C4-2B (cell line): Measurements from ENCODE around the gene NEURL3.

ENCODE experiments used
- H3K27ac ChIP-seq: fragments of 450-650 bp; 2 replicates; pipeline ENCODE4 v1.5.1; 2017
- CTCF ChIP-seq: fragments of 450-650 bp; conservative IDR thresholded peaks from 2 replicates; pipeline ENCODE4 v1.5.1; 2017; ENCODE audit warnings: mild to moderate bottlenecking
- ZFX ChIP-seq: fragments of 450-650 bp; IDR thresholded peaks from 2 replicates; pipeline ENCODE4 v1.6.1; 2017

Gene NEURL3

GRCh38 chr2:96494188-96494587, 11.0 kb downstream of the NEURL3 start:
- no peak for TF ChIP-seq ZFX
- TF ChIP-seq CTCF: no peak
- no peak overlapping the region for H3K27ac ChIP-seq

GRCh38 chr2:96493072-96493471, 12.1 kb downstream of the NEURL3 start:
- no peak for TF ChIP-seq CTCF
- no peak for TF ChIP-seq ZFX
- H3K27ac ChIP-seq: no peak overlapping the region

- H3K27ac ChIP-seq: no peak overlapping the region
- no peak for TF ChIP-seq ZFX
- no peak for TF ChIP-seq CTCF
Observed at GRCh38 chr2:96491860-96492497, 13.2 kb downstream of the NEURL3 start.

- H3K27ac ChIP-seq: no peak overlapping the region
- TF ChIP-seq CTCF (no peak), ZFX (no peak)
Observed at GRCh38 chr2:96489663-96490062, 15.5 kb downstream of the NEURL3 start.

- H3K27ac ChIP-seq: no peak overlapping the region
- TF ChIP-seq ZFX: no peak
- TF ChIP-seq CTCF: no peak
Observed at GRCh38 chr2:96489261-96489660, 15.9 kb downstream of the NEURL3 start.

- H3K27ac ChIP-seq: no peak overlapping the region
- TF ChIP-seq ZFX (no peak), CTCF (no peak)
Observed at GRCh38 chr2:96486696-96487095, 18.5 kb downstream of the NEURL3 start.

- TF ChIP-seq CTCF (no peak), ZFX (no peak)
- no peak overlapping the region for H3K27ac ChIP-seq
Observed at GRCh38 chr2:96485751-96486651, 19.2 kb downstream of the NEURL3 start.
